Measurements from ENCODE around the gene AFF4.

AFF4 gene

DNA sequence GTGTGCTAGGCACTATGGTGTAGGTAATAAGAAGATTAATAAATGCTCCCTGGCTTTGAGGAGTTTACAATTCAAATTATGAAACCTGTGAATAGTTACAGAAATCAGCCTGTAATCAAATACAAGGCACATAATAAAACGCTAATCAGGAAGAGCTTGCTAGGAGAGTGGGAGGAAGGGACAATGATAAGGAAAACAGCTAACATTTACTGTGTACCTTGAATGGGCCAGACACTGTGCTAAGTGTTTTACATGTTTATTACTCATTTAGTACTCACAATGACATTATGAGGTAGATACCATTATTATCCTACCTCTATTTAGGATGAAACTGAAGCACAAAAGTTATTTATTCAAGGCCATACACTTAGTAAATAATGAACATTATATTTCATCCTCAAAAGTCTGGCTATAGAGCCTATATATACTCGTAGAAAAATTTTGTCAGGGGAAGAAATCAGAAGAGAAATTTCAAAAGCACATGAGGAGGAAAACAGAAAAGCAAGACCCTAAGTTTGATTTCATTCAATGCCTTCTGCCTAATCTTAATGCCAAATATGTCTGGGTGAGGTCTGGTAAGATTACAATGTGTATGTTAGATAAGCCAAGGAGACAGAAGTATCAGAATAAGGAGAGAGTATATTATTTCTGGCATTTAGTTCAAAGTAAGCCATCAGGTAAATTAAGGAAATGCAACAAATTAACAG, 35.9 kb downstream of the AFF4 start:
- H3K4me1 Mint-ChIP-seq (ENCODE audit: low read depth), result peaks cover 4% of the 10 kb centered on the region
- peaks cover 40% of the 10 kb centered on the region for H3K36me3 Mint-ChIP-seq (ENCODE audit: low read depth)
- H3K9me3 Mint-ChIP-seq, result no peaks in the 10 kb centered on the region
- H3K4me3 Mint-ChIP-seq, result no peak overlapping the region
- H3K27ac Mint-ChIP-seq, result no peak overlapping the region
- no peaks in the 10 kb centered on the region for H3K27me3 Mint-ChIP-seq (ENCODE audit: low read depth)

DNA sequence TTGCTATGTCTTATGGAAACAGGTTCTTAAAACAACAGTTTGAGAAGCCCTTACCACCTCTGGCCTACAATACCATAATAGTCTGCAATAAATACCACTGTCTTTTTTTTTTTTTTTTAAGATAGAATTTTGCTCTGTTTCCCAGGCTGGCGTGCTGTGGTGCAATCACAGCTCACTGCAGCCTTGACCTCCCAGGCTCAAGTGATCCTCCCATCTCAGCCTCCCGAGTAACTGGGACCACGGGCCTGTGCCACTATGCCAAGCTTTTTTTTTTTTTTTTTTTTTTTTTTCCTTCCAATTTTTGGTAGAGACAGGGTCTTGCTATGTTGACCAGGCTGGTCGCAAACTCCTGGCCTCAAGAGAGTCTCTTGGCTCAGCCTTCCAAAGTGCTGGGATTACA, 37.0 kb downstream of the AFF4 start:
- H3K27me3 Mint-ChIP-seq (ENCODE audit: low read depth), result no peaks in the 10 kb centered on the region
- H3K4me3 Mint-ChIP-seq, result no peak overlapping the region
- no peaks in the 10 kb centered on the region for H3K9me3 Mint-ChIP-seq
- peaks cover 38% of the 10 kb centered on the region for H3K36me3 Mint-ChIP-seq (ENCODE audit: low read depth)
- no peak overlapping the region for H3K27ac Mint-ChIP-seq
- H3K4me1 Mint-ChIP-seq (ENCODE audit: low read depth), result peaks cover 4% of the 10 kb centered on the region

DNA sequence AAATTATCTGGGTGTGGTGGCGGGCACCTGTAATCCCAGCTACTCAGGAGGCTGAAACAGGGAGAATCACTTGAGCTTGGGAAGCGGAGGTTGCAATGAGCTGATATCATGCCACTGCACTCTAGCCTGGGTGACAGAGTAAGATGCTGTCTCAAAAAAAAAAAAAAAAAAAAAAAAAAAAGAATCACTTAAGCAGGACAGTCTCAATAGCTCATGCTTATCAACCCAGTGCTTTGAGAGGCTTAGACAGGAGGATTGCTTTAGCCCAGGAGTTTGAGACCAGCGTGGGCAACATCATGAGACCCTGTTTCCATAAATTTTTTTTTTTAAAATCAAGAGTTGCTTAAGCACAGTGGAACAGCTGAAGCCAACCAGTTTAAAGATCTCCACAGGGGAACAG, 47.3 kb downstream of the AFF4 start:
- Mint-ChIP-seq H3K36me3 (ENCODE audit: low read depth) (peaks cover 20% of the 10 kb centered on the region), H3K4me1 (ENCODE audit: low read depth) (no peaks in the 10 kb centered on the region), H3K4me3 (no peak overlapping the region), H3K9me3 (no peaks in the 10 kb centered on the region), H3K27ac (no peak overlapping the region), H3K27me3 (ENCODE audit: low read depth) (no peaks in the 10 kb centered on the region)

DNA sequence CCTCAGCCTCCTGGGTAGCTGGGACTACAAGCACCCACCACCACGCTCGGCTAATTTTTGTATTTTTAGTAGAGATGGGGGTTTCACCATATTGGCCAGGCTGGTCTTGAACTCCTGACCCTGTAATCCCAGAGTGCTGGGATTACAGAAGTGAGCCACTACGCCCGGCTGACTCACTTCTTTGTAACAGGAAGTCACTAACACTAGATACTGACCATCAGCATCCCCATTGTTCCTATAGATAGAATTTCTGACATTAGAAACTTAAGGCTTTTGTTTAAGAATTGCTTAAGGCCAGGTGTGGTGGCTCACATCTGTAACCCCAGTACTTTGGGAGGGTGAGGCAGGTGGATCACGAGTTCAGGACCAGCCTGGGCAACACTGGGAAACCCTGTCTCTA, 47.8 kb downstream of the AFF4 start:
- Mint-ChIP-seq H3K27me3 (ENCODE audit: low read depth) (no peaks in the 10 kb centered on the region), H3K27ac (no peak overlapping the region), H3K9me3 (no peaks in the 10 kb centered on the region), H3K4me3 (no peak overlapping the region), H3K4me1 (ENCODE audit: low read depth) (no peaks in the 10 kb centered on the region), H3K36me3 (ENCODE audit: low read depth) (peaks cover 20% of the 10 kb centered on the region)

DNA sequence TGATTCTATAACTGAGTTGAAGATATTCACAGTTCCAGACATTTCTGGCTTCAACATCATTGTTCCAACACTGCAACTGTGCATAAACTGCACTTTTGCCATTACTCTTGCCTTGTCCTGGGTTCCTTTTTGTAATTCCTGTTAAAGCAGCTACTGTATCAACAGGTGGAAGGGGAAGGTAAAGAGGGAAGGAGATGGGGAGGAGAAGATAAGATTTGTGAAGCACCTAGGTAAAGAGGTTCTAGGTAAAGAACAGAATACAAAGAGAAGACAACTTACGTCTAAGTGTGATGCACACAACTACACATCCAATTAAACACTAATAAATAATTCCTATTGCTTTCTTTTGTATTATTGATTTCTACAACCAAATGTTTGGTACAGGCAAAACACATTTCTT, 53.7 kb downstream of the AFF4 start:
- Mint-ChIP-seq H3K9me3 (no peaks in the 10 kb centered on the region), H3K36me3 (ENCODE audit: low read depth) (peaks cover 16% of the 10 kb centered on the region), H3K27me3 (ENCODE audit: low read depth) (no peaks in the 10 kb centered on the region), H3K4me1 (ENCODE audit: low read depth) (no peaks in the 10 kb centered on the region), H3K4me3 (no peak overlapping the region), H3K27ac (no peak overlapping the region)

DNA sequence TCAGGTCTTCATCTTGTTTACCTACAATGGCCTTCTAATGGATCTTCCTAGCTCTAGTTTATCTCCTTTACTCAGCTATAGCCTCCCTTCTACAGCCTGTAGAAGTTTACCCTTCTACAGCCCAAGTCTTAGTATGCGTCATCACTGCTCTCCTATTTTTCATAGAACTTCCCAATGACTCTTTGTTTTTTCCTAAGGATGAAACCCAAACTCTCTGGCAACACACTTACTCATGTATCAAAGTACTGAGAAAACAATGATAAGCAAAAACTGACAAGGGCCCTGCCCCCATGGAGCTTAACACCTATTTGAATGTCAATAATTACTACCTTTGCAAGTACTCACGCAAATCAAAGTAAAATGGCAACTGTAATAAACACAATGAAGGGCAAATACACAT, 56.3 kb downstream of the AFF4 start:
- Mint-ChIP-seq H3K9me3 (no peaks in the 10 kb centered on the region), H3K4me1 (ENCODE audit: low read depth) (no peaks in the 10 kb centered on the region), H3K4me3 (no peak overlapping the region), H3K36me3 (ENCODE audit: low read depth) (peaks cover 22% of the 10 kb centered on the region), H3K27ac (no peak overlapping the region), H3K27me3 (ENCODE audit: low read depth) (no peaks in the 10 kb centered on the region)

DNA sequence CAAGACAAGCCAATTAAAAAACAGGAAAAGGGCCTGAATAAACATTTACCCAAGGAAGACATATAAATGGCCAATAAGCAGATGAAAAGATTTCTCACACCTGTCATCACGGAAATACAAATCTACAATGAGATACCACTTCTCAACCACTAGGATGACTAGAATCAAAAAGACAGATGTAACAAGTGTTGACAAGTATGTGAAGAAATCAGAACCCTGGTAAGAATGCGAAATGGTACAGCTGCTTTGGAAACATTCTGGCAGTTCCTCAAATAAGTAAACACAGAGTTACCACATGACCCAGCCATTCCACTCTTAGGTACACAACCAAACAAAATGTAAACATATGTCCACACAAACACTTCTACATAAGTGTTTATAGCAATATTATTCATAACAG, 57.5 kb downstream of the AFF4 start:
- Mint-ChIP-seq H3K27me3 (ENCODE audit: low read depth) (no peaks in the 10 kb centered on the region), H3K36me3 (ENCODE audit: low read depth) (peaks cover 21% of the 10 kb centered on the region), H3K9me3 (no peaks in the 10 kb centered on the region), H3K4me1 (ENCODE audit: low read depth) (no peaks in the 10 kb centered on the region), H3K27ac (no peak overlapping the region), H3K4me3 (no peak overlapping the region)

DNA sequence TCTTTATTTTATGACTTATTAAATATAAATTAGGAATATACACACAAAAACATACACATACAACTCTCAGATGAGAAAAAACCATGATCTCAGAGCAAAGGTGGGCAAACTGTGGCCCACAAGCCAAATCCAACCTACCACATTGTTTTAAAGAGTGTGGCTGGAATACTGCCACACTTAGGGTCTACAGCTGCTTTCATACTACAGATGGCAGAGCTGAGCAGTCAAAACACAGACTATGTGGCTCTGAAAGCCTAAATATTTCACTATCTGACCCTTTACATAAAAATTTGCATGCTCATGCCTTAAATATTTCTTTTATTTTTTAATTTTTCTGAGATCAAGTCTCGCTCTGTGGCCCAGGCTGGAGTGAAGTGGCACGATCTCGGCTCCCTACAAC, 61.7 kb downstream of the AFF4 start:
- no peak overlapping the region for H3K4me3 Mint-ChIP-seq
- H3K9me3 Mint-ChIP-seq, result no peaks in the 10 kb centered on the region
- H3K27ac Mint-ChIP-seq, result no peak overlapping the region
- H3K4me1 Mint-ChIP-seq (ENCODE audit: low read depth), result peaks cover 8% of the 10 kb centered on the region
- H3K36me3 Mint-ChIP-seq (ENCODE audit: low read depth), result peaks cover 29% of the 10 kb centered on the region
- no peaks in the 10 kb centered on the region for H3K27me3 Mint-ChIP-seq (ENCODE audit: low read depth)

DNA sequence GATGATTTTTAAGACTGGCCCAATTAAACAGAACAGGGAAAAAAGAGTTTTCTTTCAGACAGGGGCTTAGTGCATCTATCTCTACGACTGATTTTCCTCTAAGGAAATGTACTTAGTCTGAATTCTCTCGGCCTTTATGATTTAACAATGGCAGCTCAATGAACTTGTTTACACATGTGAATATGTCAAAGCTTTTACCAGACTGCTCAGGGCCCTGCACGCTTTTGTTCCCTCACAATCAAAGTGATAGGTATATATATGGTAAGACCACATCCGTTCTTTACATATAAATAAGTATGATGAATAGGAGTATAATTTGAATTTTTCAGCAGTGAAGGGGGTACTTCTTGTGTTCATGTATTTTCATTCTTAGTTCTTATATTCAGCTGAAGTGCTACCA, 62.4 kb downstream of the AFF4 start:
- Mint-ChIP-seq H3K4me3 (no peak overlapping the region), H3K9me3 (no peaks in the 10 kb centered on the region), H3K4me1 (ENCODE audit: low read depth) (peaks cover 14% of the 10 kb centered on the region), H3K27me3 (ENCODE audit: low read depth) (no peaks in the 10 kb centered on the region), H3K27ac (no peak overlapping the region), H3K36me3 (ENCODE audit: low read depth) (peaks cover 36% of the 10 kb centered on the region)

DNA sequence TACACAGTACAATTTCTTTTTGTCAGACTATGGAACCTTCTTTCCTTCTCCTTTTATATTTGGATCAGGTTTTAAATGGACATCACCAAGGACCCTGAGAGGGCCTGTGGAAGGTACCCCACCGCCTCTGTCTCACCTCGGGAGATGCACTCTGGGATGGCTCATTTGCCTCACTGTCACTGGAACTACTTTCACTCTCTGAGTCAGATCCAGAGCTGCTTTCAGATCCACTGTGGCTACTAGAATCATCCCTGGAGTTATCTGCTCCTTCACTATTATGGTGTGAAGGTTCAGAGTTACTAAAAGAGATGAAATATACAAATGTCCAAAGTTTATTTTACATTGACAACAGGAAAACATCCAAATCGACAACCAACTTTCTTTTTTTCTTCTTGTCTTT, 65.3 kb downstream of the AFF4 start:
- Mint-ChIP-seq H3K9me3 (no peaks in the 10 kb centered on the region), H3K4me3 (no peak overlapping the region), H3K27me3 (ENCODE audit: low read depth) (no peaks in the 10 kb centered on the region), H3K27ac (no peak overlapping the region), H3K4me1 (ENCODE audit: low read depth) (peaks cover 17% of the 10 kb centered on the region), H3K36me3 (ENCODE audit: low read depth) (peaks cover 43% of the 10 kb centered on the region)

DNA sequence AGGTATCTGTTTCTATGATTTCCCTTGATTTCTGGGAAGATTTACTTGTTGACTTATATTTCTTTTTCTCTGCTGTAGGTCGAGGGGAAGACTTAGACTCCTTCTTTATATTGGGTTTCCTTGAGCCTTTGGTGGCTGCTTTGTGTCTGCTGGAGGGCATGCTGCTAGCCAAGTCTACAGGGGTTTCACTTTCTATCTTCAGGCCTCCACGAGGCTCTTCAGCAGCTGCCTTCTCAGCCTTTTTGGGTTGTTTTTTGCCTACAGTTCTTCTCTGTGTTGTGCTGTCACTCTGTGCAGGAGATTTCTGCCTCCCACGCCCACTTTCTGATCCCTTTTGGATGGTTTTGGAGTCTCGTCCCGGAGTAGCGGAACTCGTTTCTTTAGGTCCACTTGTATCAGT, 66.7 kb downstream of the AFF4 start:
- H3K36me3 Mint-ChIP-seq (ENCODE audit: low read depth), result peaks cover 51% of the 10 kb centered on the region

DNA sequence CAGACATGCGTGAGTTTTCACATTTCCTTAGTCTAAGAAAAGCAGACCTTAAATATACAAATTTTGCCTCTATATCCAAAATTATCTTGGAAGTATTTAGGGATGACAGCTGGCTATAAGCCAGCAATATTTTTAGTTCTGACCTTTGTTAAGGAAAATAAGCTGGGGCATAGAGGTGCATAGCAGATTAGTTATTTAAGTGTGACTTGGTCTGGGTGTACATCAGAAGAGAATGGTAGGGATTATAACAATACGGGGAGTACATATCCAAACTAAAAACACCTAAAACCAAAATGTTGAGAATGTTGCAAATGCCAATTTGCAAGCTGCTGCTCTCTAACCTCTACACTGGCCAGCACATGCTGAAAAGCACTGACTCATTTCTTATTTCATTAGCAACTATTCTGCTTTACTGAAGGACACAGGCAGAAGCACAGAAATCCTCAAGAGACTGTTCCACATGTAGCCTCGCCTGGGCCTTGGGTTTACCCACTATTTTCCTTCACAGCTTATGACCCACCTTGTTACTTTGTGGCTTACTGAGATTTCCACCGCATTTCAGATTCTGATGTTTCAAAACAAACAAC, 67.6 kb downstream of the AFF4 start:
- Mint-ChIP-seq H3K27ac (peak overlapping the region; percentile 79), H3K36me3 (ENCODE audit: low read depth) (peaks cover 49% of the 10 kb centered on the region), H3K4me3 (no peak overlapping the region), H3K9me3 (no peaks in the 10 kb centered on the region), H3K4me1 (ENCODE audit: low read depth) (peaks cover 17% of the 10 kb centered on the region), H3K27me3 (ENCODE audit: low read depth) (no peaks in the 10 kb centered on the region)

More for the DNA sequence above, 66.7 kb downstream of the AFF4 start:
- H3K4me3 Mint-ChIP-seq, result peak overlapping the region; percentile 43
- H3K27ac Mint-ChIP-seq, result peak overlapping the region; percentile 79
- no peaks in the 10 kb centered on the region for H3K9me3 Mint-ChIP-seq
- no peaks in the 10 kb centered on the region for H3K27me3 Mint-ChIP-seq (ENCODE audit: low read depth)
- H3K4me1 Mint-ChIP-seq (ENCODE audit: low read depth), result peaks cover 17% of the 10 kb centered on the region

DNA sequence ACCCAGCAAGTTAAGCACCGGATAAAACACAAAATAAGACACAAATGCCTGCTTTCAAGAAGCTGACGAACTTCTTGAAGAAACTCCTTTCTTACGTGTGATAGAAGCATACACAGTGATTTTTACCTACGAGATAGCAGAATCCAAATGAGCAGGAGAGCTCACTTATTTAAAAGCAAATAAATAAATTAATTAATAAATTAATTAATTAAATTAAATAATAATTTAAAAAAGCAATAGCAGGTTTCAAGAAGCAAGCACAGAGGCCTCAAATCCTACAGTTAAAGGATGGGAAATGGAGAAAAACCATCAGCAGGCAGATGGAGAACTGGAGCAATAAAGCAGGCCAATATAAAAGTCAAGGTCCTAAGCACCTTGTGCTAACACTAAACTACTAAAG, 72.6 kb downstream of the AFF4 start:
- no peak overlapping the region for H3K27ac Mint-ChIP-seq
- peaks cover 5% of the 10 kb centered on the region for H3K4me1 Mint-ChIP-seq (ENCODE audit: low read depth)
- peaks cover 51% of the 10 kb centered on the region for H3K36me3 Mint-ChIP-seq (ENCODE audit: low read depth)
- no peaks in the 10 kb centered on the region for H3K27me3 Mint-ChIP-seq (ENCODE audit: low read depth)
- H3K9me3 Mint-ChIP-seq, result no peaks in the 10 kb centered on the region
- H3K4me3 Mint-ChIP-seq, result no peak overlapping the region

DNA sequence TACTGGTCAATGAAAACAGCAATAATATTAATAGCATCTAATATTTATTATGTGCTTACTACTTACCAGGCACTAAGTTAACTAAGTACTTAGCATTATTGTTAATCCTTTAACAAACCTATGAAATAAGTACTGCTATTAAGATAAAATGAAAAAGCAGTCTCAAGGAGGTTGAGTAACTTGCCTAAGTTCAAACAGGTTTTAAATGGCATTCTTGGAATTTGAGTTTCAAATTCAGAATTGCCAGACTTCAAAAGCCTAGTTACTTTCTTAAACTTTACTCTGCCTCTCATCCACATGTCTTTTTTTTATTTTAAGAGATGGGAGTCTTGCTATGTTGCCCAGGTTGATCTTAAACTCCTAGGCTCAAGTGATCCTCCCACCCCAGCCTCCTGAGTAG, 73.9 kb downstream of the AFF4 start:
- peaks cover 46% of the 10 kb centered on the region for H3K36me3 Mint-ChIP-seq (ENCODE audit: low read depth)
- no peak overlapping the region for H3K27ac Mint-ChIP-seq
- H3K27me3 Mint-ChIP-seq (ENCODE audit: low read depth), result no peaks in the 10 kb centered on the region
- peaks cover 5% of the 10 kb centered on the region for H3K4me1 Mint-ChIP-seq (ENCODE audit: low read depth)
- no peaks in the 10 kb centered on the region for H3K9me3 Mint-ChIP-seq
- no peak overlapping the region for H3K4me3 Mint-ChIP-seq

DNA sequence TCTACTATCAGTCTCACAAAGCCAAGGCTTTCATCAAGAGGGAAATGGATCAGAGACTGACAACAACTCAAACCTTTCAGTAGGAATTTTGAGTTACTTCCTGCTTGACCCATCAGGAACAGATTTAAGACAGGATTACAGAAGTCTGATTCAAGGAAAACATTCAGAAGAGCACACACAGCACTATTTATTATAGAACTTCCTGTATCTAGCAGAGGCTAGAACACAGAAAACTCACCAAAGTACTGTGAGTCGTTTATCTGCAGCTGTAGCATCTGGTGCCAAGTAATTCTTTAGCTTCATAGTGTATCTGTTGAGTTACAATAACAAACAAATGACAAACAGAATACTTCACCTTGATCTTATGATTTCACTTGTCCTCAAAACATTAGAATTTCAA, 76.2 kb downstream of the AFF4 start:
- Mint-ChIP-seq H3K4me3 (no peak overlapping the region), H3K36me3 (ENCODE audit: low read depth) (peaks cover 38% of the 10 kb centered on the region), H3K27me3 (ENCODE audit: low read depth) (no peaks in the 10 kb centered on the region), H3K27ac (no peak overlapping the region), H3K9me3 (no peaks in the 10 kb centered on the region), H3K4me1 (ENCODE audit: low read depth) (peaks cover 5% of the 10 kb centered on the region)

All from T-helper 1 cell treated with Interleukin-12 subunit alpha and Interleukin-12 subunit beta and Interleukin-4 antibody, amounts not matched to agents 30 μg/mL and 1 μg/mL, for 36 hours (primary cell).